Measurements from ENCODE around the gene WBP2NL. TPM values are rescaled to one million over a fixed set of nuclear protein-coding genes. Genes with fewer than 3 reads are reported as not detected.

The WBP2NL gene
- total RNA-seq, 4 donors from 2014 or later, result 0.22 to 2.8 (median 0.59) TPM

DNA sequence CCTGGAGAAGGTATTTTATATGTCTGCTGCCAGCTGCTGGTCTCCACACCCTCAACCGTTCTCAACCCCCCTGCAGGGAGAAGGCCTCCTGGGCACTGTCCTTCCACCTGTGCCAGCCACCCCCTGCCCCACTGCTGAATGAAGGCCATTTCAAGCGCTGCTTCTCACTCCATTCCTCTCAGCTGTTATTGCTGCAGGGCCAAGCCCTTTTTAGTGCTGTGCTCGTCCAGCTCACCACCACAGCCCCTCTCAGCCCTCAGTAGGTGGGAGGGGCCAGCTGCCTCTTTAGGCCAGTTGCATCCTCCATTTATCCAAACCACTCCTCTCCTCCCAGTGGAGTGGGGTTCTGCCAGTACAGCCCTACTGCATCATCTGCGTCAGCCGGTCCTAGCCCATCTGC lies 1.8 kb upstream of the WBP2NL start:
- peaks cover 0 to 7% (median 0%) of the 10 kb centered on the region in 3 donors for H3K9me3 ChIP-seq
- TF ChIP-seq EP300 (IDR thresholded peaks at IDR 0.05) (no peak), POLR2A (IDR thresholded peaks at IDR 0.05) (no peak), POLR2AphosphoS5 (IDR thresholded peaks at IDR 0.05) (no peak), CTCF (IDR thresholded peaks at IDR 0.05) (no peak)
- no peak overlapping the region for H3K4me3 ChIP-seq
- no peaks in the 10 kb centered on the region for H3K36me3 ChIP-seq
- no peak for ATAC-seq
- 73% methylated on average over 5 of the region's 5 CpGs; no CpG with 5 or more reads in 1 of the 2 donors for WGBS, 2 donors (ENCODE audit: low coverage in 1 of 2)
- H3K4me1 ChIP-seq, result peaks cover 0 to 15% (median 0%) of the 10 kb centered on the region in 3 donors
- no peak overlapping the region for H3K27ac ChIP-seq
- H3K27me3 ChIP-seq, result peaks cover 9% of the 10 kb centered on the region

- H3K4me1 ChIP-seq, result peaks cover 0 to 15% (median 0%) of the 10 kb centered on the region in 3 donors
- peaks cover 0 to 34% (median 0%) of the 10 kb centered on the region in 3 donors for H3K9me3 ChIP-seq
- peaks cover 9% of the 10 kb centered on the region for H3K27me3 ChIP-seq
- H3K4me3 ChIP-seq, result no peak overlapping the region
- TF ChIP-seq CTCF (IDR thresholded peaks at IDR 0.05) (no peak), POLR2AphosphoS5 (IDR thresholded peaks at IDR 0.05) (no peak), POLR2A (IDR thresholded peaks at IDR 0.05) (no peak), EP300 (IDR thresholded peaks at IDR 0.05) (no peak)
- WGBS, 2 donors (ENCODE audit: low coverage in 1 of 2), result 85 to 100% methylated on average over 3 to 8 of the region's 8 CpGs
- H3K27ac ChIP-seq, result no peak overlapping the region
- no peaks in the 10 kb centered on the region for H3K36me3 ChIP-seq
- no peak for ATAC-seq
Measured at GRCh38 chr22:42000466-42000865, 1.9 kb downstream of the WBP2NL start.

GRCh38 chr22:42001121-42001520 lies 2.5 kb downstream of the WBP2NL start:
- TF ChIP-seq CTCF (IDR thresholded peaks at IDR 0.05), result no peak
- no peak for TF ChIP-seq POLR2AphosphoS5 (IDR thresholded peaks at IDR 0.05)
- no peak for TF ChIP-seq POLR2A (IDR thresholded peaks at IDR 0.05)
- TF ChIP-seq EP300 (IDR thresholded peaks at IDR 0.05), result no peak
- H3K36me3 ChIP-seq, result no peaks in the 10 kb centered on the region
- peaks cover 0 to 15% (median 0%) of the 10 kb centered on the region in 3 donors for H3K4me1 ChIP-seq
- peaks cover 9% of the 10 kb centered on the region for H3K27me3 ChIP-seq
- H3K27ac ChIP-seq, result no peak overlapping the region
- H3K9me3 ChIP-seq, result peaks cover 0 to 38% (median 0%) of the 10 kb centered on the region in 3 donors
- H3K4me3 ChIP-seq, result no peak overlapping the region
- WGBS, 2 donors (ENCODE audit: low coverage in 1 of 2), result 70 to 96% methylated on average over 3 to 7 of the region's 8 CpGs
- no peak for ATAC-seq

DNA sequence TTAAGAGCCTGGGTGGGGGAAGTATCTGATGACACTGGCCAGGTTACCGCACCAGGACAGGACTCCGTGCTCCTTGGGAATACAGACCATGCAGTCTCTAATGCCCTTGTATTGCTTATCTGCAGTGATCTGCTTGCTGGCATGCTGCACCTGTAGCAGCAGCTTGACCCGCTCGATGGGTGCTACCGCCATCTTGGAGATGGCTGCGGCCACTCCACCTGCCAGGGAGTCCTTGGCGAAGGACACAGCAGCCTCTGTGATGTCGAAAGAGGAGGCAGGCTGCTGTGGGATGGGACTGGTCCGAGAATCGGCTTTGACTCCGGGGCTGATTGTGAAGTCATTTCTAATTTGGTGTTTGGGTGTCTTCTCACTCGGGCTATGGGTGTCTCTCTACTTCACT lies 3.1 kb downstream of the WBP2NL start:
- Histone ChIP-seq H3K4me3 (no peak overlapping the region), H3K27me3 (peaks cover 9% of the 10 kb centered on the region), H3K36me3 (no peaks in the 10 kb centered on the region), H3K4me1 (peaks cover 0 to 15% (median 0%) of the 10 kb centered on the region in 3 donors), H3K27ac (no peak overlapping the region), H3K9me3 (peaks cover 0 to 42% (median 0%) of the 10 kb centered on the region in 3 donors)
- no peak for ATAC-seq
- TF ChIP-seq POLR2A (IDR thresholded peaks at IDR 0.05) (no peak), EP300 (IDR thresholded peaks at IDR 0.05) (no peak), CTCF (IDR thresholded peaks at IDR 0.05) (no peak), POLR2AphosphoS5 (IDR thresholded peaks at IDR 0.05) (no peak)
- WGBS, 2 donors (ENCODE audit: low coverage in 1 of 2), result 95 to 98% methylated on average over 8 to 12 of the region's 12 CpGs

- no peak overlapping the region for H3K4me3 ChIP-seq
- H3K9me3 ChIP-seq, result peaks cover 0 to 64% (median 0%) of the 10 kb centered on the region in 3 donors
- WGBS, 2 donors (ENCODE audit: low coverage in 1 of 2), result 57 to 61% methylated on average over 3 of the region's 4 CpGs
- no peak overlapping the region for H3K27ac ChIP-seq
- TF ChIP-seq CTCF (IDR thresholded peaks at IDR 0.05), result no peak
- TF ChIP-seq EP300 (IDR thresholded peaks at IDR 0.05), result no peak
- TF ChIP-seq POLR2A (IDR thresholded peaks at IDR 0.05), result no peak
- no peak for TF ChIP-seq POLR2AphosphoS5 (IDR thresholded peaks at IDR 0.05)
- ATAC-seq, result no peak
- H3K27me3 ChIP-seq, result no peaks in the 10 kb centered on the region
- no peaks in the 10 kb centered on the region for H3K4me1 ChIP-seq
- H3K36me3 ChIP-seq, result no peaks in the 10 kb centered on the region
Measured at GRCh38 chr22:42007922-42008321, 9.3 kb downstream of the WBP2NL start.

Data from gastroesophageal sphincter (tissue), 4 donors.